GM21529 (cell line): ENCODE results near the gene HBD.

ENCODE experiments used
- ATAC-seq: cut with Tn5 transposase; IDR thresholded peaks from one replicate; pipeline ENCODE4 v1.9.1; 2021; ENCODE audit not compliant: unreplicated experiment

The HBD gene

GRCh38 chr11:5233307-5233706, 976 bp downstream of the HBD start:
- ATAC-seq, result no peak

DNA sequence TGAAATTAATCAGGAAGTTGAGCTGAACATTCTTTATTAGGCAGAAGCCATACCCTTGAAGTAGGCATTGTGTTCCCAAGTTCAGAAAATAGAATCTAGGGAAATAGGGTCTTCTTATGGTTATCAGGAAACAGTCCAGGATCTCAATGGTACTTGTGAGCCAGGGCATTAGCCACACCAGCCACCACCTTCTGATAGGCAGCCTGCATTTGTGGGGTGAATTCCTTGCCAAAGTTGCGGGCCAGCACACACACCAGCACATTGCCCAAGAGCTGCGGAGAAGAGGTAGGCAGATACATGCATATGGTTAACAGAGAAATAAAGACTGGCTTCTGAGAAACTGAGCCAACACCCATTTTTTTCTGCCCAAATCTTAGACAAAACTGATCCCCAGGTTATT, 1.5 kb downstream of the HBD start:
- ATAC-seq, result no peak

DNA sequence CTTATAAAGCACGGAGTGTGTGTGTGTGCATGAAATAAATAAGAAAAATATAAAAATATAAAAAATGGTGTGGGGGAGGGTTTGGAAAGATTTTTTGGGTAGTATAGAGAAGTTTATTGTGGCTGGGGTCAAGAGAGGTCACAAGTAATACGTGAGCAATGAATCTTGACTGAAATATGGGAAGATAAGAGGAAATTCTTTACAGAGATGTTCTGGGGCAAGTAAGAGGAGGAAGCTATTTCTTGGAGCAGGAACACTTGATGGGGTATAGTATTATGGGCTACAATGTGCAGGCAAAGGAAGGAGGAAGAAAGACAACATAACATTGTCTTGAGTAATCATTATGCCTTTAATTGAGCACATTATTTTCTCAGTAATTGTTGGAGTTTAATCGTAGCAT, 2.1 kb downstream of the HBD start:
- no peak for ATAC-seq

DNA sequence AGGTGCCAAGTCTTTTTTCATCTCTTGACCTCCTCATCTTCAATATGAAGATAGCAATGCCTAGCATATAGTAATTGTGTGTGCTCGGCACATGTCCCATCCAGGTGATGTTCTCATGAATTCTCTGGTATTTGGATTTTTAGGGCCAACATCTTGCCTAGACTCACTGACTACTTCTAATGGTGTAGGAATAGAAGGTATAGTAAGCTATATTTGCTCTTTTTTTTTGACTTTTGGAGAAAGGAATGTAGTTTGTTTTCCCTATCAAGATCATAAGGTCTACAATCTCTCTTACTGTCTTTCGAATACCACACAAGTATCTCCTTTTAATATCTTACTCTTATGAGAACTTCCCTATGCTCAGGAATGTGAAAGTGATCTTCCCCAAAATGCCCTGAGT, 3.2 kb downstream of the HBD start:
- ATAC-seq, result no peak

DNA sequence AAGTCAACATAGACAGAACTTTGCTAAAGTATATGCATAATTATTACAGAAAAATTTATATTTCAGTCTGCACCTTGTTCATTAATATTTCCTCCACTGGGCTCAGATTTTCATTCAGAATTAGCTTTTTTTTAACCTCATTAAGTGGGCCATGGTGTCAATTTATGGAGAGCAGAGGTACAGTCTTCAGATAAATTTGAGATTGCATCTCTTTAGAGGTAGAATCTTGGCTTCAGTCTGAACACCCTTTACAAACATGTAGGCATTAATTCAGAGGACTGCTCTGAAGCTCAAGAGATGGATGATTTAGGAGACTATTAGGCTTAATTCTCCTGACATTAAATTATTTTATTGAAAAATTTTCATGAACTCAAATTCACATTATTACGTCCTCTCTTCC, 4.0 kb downstream of the HBD start:
- ATAC-seq, result no peak

DNA sequence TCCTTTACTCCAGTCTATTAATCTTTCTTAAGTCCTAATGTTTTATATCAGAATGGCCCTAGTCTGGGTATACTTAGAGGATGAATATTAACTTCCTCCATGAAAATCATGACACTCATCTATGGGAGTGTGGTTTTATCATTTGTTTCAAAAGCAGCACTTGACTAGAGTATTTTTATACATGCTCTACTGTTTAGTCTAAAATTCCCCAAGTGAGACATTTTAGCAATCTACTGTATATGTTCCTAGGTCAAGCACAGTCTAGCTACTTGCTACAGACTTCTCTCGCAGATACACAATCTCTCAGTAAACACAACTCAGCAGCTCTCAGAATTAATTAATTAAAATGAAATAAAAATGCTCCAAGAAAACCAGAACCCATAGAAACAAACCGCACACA, 4.5 kb downstream of the HBD start:
- ATAC-seq, result no peak

- no peak for ATAC-seq
These were observed 4.9 kb downstream of the HBD start for GRCh38 chr11:5229356-5229755.

DNA sequence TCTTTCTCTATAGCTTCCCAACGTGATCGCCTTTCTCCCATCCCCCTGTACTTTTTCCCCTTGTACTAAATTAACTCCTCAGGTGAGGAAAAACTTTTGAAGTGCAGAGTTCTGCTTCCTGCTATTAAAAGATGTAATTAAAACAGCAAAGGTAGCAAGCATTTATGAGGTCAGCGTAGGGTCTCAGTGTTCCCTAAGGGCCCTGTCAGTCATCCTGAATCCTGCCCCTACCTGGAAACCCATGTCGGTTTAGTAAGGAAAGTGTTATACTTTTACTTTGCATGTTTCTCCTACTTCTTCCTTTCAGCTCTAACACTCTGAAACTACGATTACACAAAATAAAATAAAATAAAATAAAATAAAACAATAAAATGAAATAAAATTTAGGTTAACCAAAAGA, 6.2 kb downstream of the HBD start:
- ATAC-seq, result no peak

DNA sequence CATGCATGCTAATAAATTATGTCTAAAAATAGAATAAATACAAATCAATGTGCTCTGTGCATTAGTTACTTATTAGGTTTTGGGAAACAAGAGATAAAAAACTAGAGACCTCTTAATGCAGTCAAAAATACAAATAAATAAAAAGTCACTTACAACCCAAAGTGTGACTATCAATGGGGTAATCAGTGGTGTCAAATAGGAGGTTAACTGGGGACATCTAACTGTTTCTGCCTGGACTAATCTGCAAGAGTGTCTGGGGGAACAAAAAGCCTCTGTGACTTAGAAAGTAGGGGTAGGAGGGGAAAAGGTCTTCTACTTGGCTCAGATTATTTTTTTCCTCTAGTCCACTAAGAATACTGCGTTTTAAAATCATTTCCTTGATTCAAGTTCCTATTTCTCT, 6.6 kb downstream of the HBD start:
- ATAC-seq, result no peak

DNA sequence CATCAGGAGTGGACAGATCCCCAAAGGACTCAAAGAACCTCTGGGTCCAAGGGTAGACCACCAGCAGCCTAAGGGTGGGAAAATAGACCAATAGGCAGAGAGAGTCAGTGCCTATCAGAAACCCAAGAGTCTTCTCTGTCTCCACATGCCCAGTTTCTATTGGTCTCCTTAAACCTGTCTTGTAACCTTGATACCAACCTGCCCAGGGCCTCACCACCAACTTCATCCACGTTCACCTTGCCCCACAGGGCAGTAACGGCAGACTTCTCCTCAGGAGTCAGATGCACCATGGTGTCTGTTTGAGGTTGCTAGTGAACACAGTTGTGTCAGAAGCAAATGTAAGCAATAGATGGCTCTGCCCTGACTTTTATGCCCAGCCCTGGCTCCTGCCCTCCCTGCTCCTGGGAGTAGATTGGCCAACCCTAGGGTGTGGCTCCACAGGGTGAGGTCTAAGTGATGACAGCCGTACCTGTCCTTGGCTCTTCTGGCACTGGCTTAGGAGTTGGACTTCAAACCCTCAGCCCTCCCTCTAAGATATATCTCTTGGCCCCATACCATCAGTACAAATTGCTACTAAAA, 7.5 kb downstream of the HBD start, which contains the start of gene HBB:
Gene HBB, minus strand, starts transcription at position 340 of the 579 bp plus-strand sequence. Its CDS starts 50 bp downstream, at position 290.
- no peak for ATAC-seq

DNA sequence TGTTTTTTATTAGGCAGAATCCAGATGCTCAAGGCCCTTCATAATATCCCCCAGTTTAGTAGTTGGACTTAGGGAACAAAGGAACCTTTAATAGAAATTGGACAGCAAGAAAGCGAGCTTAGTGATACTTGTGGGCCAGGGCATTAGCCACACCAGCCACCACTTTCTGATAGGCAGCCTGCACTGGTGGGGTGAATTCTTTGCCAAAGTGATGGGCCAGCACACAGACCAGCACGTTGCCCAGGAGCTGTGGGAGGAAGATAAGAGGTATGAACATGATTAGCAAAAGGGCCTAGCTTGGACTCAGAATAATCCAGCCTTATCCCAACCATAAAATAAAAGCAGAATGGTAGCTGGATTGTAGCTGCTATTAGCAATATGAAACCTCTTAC, 8.8 kb downstream of the HBD start:
- no peak for ATAC-seq

- no peak for ATAC-seq
These were observed 9.5 kb downstream of the HBD start for GRCh38 chr11:5224538-5225479.

GRCh38 chr11:5223686-5224085, 10.6 kb downstream of the HBD start:
- ATAC-seq, result no peak

DNA sequence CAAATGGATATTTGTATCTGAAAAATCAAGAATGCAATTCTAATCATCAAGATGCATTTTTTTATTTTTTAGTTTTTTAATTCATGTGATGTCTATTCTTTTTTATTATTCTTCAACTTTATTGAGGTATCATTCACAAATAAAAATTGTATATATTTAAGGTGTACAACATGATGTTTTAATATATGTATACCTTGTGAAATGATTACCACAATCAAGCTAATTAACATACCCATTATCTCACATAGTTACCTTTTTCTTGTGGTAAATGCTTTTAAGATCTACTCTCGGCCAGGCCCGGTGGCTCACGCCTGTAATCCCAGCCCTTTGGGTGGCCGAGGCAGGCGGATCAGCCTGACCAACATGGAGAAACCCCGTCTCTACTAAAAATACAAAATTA, 11.1 kb downstream of the HBD start:
- ATAC-seq, result no peak

GRCh38 chr11:5210376-5210885, 23.9 kb downstream of the HBD start:
- ATAC-seq, result no peak

DNA sequence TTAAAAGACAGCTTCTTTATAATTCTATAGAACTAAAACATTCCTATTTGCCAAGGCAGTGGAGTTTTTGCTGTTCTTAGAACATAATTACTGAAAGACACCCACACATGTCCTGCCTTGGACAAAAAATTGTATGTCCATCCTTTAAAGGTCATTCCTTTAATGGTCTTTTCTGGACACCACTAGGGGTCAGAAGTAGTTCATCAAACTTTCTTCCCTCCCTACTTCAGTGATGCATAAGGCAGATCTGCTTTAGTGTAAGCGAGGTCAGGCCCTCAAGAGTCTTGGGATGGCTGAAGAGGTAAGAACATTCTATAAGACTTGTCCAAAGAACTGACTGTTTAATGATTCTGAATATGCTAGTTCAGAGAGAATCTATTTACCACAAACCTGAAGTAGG, 29.5 kb downstream of the HBD start:
- peak; percentile 69 for ATAC-seq

- no peak for ATAC-seq
These were observed 30.9 kb downstream of the HBD start for GRCh38 chr11:5203366-5203765.

DNA sequence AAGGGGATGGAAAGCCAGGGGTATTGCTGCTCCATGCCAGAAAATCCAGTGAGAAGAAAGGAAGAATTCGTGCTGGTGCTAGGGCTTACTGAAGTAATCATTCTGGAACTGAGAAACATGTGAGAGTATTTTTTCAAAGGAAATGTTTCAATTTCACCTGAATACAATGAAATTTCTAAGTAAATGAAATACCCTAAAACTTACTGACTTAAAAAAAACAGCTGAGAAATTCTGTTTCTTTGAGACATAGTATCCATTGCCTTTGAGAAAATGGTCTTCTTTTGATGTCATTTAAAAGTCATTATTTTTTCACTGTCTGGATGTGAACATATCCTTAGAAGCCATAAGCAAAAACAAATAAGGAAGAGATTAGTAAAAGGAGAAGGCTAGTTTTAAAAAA, 33.7 kb downstream of the HBD start, which contains the start of gene OR51V1:
Gene OR51V1, minus strand, starts transcription at position 101 of the 400 bp plus-strand sequence. Its CDS starts 0 bp downstream, at position 101.
- ATAC-seq, result no peak

DNA sequence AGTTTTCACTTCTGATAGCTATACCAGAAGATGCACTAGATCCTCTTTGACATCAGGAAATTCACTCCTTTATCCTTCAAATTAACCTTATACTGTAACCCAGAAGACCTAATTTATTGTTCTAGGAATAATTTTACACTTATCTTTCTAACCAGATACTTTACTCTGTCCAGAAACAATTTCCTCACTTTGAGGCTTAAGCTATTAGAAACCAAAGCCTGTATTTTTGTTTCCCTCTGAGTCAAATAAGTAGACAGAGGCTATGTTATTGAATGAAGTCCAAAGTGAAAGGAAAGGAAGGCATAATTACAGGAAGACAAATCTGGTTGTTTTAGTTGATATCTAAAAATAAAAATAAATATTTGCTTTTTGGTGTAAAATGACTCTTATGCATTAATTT, 36.0 kb downstream of the HBD start:
- ATAC-seq, result no peak

DNA sequence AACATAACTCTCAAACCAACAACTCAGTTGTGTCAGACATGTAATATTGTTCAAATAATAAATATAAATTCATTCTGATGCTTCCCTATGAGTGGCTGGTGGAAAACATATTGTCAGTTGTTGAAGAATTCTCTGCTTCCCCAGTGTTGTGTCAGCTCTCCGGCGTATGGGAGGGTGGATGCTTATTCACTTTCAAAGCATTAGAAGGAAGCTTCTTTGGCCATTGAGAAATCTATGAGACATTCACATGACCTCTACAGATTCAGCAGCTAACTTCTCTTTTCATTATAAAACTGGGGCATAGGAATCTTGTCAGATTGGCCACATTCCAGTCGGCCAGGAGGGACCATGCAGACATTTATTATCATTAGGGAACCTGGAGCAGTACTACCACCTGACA, 36.7 kb downstream of the HBD start:
- ATAC-seq, result no peak

GRCh38 chr11:5196731-5197130, 37.6 kb downstream of the HBD start:
- ATAC-seq, result no peak

- ATAC-seq, result no peak
These were observed 38.2 kb downstream of the HBD start for GRCh38 chr11:5196067-5196466.
